ENCODE results near the gene TEX22.

The TEX22 gene

DNA sequence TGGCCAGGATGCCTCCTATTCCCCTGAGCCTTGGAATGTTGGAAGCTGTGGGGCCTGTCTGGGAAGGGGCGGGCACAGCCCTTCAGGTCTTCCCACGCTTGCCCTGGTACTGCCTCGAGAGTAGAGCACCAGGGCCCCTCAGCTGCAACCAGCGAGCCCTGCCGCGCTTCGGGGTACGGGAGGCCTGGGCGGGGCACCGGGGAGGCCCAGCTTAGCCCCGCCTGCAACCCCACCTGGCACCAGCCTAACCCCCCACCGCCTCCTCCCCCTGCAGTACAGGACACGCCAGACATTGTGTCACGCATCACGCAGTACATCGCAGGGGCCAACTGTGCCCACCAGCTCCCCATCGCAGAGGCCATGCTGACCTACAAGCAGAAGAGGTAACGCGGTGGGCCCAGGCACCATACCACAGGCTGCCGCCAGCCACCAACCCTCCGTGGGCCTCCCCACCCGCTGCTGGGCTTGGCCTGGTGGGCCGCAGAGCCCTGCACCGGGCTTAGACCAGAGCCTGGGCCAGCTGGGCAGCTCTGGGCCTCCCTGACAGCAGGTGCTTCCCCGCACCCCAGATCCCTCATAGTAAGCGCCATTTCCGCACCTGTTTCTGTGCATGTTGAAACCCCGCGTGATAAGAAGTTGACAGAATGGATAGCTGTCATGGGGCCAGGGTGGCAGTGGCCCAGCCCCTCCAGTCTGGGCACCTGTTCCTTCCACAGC lies 13.6 kb upstream of the TEX22 start:
- no peak for DNase-seq

DNA sequence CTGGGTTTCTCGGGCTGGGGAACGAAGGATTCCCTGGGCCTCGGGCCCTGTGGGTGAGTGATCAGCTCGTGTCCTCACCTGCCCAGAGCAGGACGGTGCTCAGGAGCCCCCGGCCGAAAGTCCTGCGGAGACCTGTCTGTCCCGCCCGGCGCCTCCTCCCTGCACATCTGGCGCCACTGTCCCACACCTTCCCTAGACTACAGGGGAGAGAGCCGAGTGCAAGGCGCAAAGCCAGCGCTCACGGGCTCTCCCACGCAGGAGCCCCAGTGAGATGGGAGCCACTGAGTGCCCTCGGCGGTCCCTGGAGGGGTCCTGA lies 13.1 kb upstream of the TEX22 start:
- DNase-seq: no peak

- DNase-seq: no peak
These were observed 12.5 kb upstream of the TEX22 start for GRCh38 chr14:105385698-105386365.

GRCh38 chr14:105386581-105387529 lies 11.5 kb upstream of the TEX22 start:
- no peak for DNase-seq

GRCh38 chr14:105387530-105387922 lies 10.8 kb upstream of the TEX22 start:
- DNase-seq: no peak

GRCh38 chr14:105388110-105388951 lies 10.0 kb upstream of the TEX22 start:
- DNase-seq: no peak

DNA sequence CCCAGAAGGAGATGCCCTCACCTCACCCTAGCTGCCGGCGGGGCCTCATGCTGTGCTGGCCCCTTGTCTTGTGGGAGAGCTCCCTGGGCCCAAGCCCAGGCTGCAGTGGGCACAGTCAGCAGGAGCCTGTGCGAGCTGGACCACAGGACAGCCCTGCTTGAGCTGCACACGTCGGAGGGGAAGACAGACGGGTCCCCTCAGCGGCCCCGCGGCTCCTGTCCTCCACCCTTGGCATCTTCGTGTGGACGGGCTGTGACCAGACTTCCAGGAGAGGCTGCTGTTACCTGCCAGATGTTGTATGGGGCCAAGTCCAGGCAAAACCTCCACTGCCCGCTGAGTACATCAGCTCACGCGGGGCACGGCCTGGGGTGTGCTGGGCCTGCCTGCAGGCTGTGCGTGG lies 9.4 kb upstream of the TEX22 start:
- no peak for DNase-seq

DNA sequence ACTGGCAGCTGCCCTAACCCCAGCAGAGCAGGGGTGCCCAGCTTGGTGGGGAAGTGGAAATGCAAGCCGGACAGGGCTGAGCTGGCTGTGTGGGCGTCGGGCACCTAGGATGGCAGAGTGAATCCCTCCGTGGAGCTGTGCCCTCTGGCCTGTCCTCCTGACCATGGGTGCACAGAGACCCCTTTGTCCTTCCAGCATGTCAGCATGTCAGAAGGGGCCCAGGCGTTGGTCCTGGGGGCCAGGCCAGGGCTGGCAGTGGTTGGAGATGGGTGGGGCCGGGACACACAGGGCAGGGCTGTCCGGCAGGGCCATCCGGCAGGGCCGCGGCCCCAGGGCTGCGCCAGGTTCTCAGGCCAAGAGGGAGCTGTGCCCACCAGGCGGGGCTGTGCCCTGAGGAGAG lies 8.8 kb upstream of the TEX22 start:
- DNase-seq: no peak

- no peak for DNase-seq
These were observed 8.1 kb upstream of the TEX22 start for GRCh38 chr14:105389976-105390848.

GRCh38 chr14:105390849-105391500 lies 7.4 kb upstream of the TEX22 start:
- DNase-seq: no peak

DNA sequence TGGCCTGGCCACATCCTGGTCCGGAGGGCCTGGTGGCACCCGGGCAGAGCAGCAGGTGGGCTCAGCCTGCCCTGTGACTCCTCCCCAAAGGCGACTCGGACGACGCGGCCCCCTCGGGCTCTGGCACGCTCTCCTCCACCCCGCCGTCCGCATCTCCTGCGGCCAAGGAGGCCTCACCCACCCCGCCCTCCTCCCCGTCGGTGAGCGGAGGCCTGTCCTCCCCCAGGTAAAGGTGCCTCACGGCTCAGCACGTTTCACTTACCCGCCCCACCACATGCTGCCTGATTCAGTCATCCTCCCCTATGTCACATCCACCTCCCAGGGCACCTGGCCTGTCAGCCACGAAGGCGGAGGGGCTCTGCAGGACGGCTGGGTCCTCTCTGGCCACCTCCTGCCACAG lies 6.8 kb upstream of the TEX22 start:
- no peak for DNase-seq

- peak; percentile 34 for DNase-seq
These were observed 5.9 kb upstream of the TEX22 start for GRCh38 chr14:105392131-105393090.

- no peak for DNase-seq
These were observed 5.2 kb upstream of the TEX22 start for GRCh38 chr14:105393151-105393550.

DNA sequence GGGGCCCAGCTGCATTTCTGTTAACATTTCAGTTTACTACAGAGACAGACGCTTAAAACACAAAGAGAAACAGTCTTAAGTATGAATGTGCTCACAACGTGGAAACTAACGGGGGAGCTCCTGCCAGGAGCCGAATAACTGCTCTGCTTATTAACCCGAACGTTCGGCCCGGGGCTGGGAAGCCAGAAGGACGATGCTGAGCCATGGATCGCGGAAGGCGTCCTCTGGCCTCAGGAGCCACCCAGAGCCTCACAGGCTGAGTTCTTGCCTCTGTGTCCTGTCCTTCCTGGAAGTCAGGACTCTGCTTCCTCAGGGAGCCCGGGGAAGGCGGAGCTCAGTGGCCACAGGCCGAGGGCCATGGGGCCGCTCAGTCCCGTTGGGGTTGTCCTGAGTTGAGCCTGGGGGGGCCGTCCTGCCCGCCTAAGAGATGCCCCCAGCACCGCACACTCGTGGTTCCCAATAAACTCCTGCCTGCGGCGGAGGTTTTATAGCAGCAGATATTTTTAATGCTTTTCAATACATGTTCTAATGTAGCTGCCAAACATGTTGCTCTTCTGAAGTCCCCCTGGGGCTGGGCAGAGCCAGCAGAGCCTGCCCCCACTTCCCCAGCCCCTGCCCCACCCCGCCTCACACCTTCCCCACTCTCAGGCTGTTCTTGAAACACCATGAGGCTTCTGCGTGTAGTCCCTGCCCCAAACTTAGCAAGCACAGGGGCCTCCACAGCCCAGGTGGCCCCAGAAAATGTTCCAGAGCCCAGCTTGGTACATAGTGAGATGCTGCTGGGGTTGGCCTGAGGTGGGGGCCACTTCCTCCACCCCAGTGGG lies 3.4 kb upstream of the TEX22 start:
- no peak for DNase-seq

GRCh38 chr14:105395538-105395854 lies 2.8 kb upstream of the TEX22 start:
- no peak for DNase-seq

- no peak for DNase-seq
These were observed 897 bp upstream of the TEX22 start for GRCh38 chr14:105397350-105397931.

- peak; percentile 63 for DNase-seq
These were observed 558 bp downstream of the TEX22 start for GRCh38 chr14:105398726-105399465.

DNA sequence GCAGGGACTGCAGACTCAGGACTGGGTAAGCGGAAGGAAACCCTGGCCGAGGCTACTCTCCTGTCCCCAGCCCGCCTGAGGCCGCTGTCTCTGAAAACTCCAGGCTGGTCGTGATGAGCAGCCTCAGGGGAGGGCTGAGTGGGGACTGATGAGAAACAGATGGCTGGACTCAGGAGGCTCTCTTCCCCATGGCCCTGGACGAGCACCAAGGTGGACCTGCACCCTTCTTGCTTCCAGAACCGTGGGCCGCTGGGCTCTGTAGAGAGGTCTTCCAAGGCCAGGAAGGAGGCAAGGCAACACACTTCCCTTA lies 1.1 kb downstream of the TEX22 start:
- no peak for DNase-seq
